ENCODE results near the gene RASGRF1.

Gene RASGRF1

DNA sequence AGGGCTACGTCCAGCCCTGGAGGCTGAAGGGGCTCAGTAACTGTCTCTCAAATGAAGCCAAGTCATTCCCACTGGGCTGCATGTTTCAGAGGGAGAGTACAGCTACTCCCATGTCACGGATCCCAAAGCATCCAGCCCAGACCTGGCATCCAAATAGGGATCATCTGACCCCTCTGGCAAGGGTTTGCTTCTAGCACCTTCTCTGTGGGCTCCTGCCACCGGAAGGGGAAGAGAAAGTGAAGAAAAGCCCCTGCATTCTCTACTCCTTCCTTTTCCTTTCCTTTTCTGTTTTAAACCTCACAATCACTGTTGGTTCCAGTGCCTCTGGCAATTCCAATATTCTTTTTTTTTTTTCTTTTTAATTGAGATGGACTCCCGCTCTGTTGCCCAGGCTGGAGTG is 81.2 kb downstream of the RASGRF1 start:
- TF ChIP-seq, protein P1, sequence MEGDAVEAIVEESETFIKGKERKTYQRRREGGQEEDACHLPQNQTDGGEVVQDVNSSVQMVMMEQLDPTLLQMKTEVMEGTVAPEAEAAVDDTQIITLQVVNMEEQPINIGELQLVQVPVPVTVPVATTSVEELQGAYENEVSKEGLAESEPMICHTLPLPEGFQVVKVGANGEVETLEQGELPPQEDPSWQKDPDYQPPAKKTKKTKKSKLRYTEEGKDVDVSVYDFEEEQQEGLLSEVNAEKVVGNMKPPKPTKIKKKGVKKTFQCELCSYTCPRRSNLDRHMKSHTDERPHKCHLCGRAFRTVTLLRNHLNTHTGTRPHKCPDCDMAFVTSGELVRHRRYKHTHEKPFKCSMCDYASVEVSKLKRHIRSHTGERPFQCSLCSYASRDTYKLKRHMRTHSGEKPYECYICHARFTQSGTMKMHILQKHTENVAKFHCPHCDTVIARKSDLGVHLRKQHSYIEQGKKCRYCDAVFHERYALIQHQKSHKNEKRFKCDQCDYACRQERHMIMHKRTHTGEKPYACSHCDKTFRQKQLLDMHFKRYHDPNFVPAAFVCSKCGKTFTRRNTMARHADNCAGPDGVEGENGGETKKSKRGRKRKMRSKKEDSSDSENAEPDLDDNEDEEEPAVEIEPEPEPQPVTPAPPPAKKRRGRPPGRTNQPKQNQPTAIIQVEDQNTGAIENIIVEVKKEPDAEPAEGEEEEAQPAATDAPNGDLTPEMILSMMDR (IDR thresholded peaks at IDR 0.05): no peak

DNA sequence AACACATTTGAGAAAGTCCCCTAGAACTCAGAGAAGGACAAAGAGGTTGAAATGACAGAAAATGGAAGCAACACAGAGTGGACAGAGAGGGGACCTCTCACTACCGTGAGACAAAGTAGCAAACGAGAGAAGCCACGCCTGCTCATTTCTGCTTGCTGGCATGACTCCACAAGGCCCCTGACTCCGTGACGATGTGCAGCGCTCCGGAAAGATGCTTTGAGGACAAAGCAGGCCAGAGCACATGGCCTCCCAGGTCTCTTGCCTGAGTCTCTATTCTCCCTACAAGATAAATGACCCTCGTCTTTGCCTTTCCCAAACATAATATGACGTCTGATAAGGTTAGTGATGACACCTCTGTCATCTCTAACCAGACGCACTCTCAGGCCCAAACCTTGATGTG is 81.9 kb downstream of the RASGRF1 start:
- TF ChIP-seq, protein P1 (IDR thresholded peaks at IDR 0.05): no peak

DNA sequence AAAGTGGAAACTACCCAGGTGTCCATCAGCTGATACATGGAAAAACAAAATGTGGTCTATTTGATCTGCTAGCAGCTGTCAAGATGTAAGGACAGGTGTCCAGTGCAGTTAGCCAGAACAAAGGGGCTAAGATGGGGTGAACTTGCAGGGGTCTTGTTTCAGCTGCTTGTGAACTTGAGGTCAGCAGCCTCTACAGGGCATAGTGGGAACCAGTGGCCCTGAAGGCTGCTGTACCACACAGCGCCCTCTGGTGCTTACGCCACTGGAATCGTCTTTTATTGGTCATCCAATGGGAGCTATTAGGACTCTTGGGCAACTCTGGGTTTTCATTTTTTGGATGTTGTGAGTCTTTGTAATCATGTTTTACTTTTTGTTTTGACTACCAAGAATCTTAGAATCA is 83.5 kb downstream of the RASGRF1 start:
- TF ChIP-seq, protein P1 (IDR thresholded peaks at IDR 0.05): peak; percentile 97

DNA sequence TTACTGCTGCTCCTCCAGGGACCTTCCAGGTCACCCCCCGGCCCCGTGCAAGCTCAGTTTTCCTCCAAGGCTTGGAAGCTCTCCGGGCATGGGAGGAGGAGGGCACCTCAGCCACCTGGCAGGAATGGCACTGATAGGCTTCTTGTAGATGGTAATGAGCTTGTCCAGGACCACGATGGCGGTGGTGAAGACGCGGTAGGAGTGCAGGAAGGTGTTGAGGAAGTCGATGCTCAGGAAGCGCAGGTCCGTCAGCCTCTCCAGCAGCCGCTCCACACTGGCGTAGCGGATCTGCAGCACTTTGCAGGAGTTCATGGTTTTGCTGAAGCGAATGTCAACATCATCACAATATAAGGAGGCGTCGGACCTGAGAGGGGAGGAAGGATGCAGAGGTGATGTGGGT is 84.5 kb downstream of the RASGRF1 start:
- TF ChIP-seq, protein P1 (IDR thresholded peaks at IDR 0.05): no peak

DNA sequence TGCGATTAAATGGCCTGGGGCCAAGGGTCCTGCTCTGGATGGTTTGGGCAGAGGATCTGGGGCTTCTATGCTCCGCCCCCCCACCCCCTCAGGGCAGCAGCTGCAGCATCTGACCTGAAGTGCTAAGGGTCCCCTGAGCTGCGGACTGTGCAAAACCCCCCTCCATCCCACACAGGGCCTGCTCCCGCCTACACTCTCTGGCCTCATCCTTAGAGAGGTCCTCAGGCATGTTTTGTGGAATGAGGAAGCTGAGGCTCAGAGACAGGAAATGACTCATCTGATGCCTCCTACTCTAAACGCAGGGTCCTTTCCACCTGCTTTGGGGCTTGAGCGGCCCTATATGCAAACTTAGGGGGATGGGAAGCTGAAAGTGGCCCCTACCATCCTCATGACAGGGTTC is 86.2 kb downstream of the RASGRF1 start:
- TF ChIP-seq, protein P1 (IDR thresholded peaks at IDR 0.05): no peak

DNA sequence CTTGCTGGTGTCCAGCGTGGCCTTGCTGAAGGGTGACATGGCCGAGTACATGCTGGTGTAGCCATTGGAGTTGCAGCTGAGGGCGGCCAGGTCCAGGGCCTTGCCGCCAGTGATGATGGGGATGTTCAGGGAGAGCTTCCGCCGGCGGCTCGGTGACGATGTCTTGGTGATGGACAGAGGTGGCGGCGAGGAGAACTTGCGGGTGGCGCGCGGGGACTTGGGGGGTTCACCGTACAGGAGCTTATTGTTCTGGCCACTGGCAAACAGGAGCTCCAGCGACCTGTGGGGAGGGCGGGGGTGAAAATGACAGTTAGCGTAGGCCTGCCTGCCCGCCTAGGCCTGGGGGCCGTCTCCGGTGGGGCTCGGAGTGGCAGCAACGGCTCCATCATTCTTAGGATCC is 86.7 kb downstream of the RASGRF1 start:
- TF ChIP-seq, protein P1 (IDR thresholded peaks at IDR 0.05): no peak

DNA sequence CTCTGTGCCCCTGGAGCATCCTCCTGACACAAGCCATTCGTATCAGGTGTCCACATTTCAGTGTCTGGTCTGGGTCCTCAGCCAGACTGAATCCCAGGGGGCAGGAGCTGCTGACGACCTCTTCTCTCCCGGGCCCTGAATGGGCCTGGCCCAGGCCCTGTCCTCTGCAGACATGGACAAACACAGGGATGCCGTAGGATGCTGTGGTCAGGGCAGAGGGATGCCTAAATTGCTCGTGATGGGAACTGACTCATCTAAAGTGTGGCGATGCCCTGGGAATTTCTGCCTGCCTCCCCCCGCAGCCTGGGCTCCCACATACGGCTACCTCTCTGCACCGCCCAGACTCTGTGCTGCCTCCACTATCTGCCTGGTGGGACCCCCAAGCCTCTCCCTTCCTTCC is 87.3 kb downstream of the RASGRF1 start:
- TF ChIP-seq, protein P1 (IDR thresholded peaks at IDR 0.05): no peak

DNA sequence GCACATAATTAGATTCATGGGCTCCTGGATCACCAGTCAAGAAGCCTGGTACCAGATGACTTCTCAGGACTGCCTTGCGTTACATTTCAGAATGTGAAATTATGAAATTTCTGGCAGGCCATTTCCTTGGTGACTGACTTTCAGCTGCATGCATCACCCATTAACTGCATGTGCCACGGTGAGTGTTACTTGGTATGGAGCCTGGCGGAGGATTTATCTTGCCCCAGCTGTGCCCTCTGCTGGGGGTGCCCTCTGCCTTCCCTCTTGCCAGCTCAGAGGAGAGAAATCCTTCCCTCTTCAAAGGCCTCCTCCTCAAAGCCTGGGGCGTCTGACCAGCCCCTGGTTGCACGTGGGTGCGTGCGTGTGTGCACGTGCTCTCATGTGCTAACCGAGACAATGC is 88.0 kb downstream of the RASGRF1 start:
- TF ChIP-seq, protein P1 (IDR thresholded peaks at IDR 0.05): no peak

All from LNCAP (cell line).